Liver (tissue), 3 donors: Measurements from ENCODE around the gene ZNF212.
"Not testable (repeated sequence)": the region's sequence is repeated elsewhere in the genome, so short reads cannot be mapped to it uniquely, and the experiment has no call there.

Experiments used
- EGR1 ChIP-seq, 2 donors: IDR thresholded peaks; 2 replicates each; pipeline ENCODE4 v1.6.1; 2016 to 2018; ENCODE audit warnings: antibody characterized with exemption in 2 of 2, low read depth in 2 of 2
- FOXA1 ChIP-seq: IDR thresholded peaks from 2 replicates; pipeline ENCODE4 v1.6.1; 2016; ENCODE audit warnings: antibody characterized with exemption
- FOXA2 ChIP-seq: IDR thresholded peaks from 2 replicates; pipeline ENCODE4 v1.6.1; 2016; ENCODE audit warnings: antibody characterized with exemption
- GABPA ChIP-seq, 2 donors: IDR thresholded peaks in 1 of 2; conservative IDR thresholded peaks in 1 of 2; 2 replicates each; pipeline ENCODE4 v1.6.1; 2016; ENCODE audit warnings: antibody characterized with exemption in 2 of 2, mild to moderate bottlenecking in 1 of 2, moderate library complexity in 1 of 2
- RAD21 ChIP-seq, 2 donors: IDR thresholded peaks; 2 replicates each; pipeline ENCODE4 v1.6.1; 2016; ENCODE audit warnings: antibody characterized with exemption in 2 of 2, mild to moderate bottlenecking in 2 of 2
- SP1 ChIP-seq: IDR thresholded peaks from 2 replicates; pipeline ENCODE4 v1.6.1; 2018; ENCODE audit warnings: antibody characterized with exemption, mild to moderate bottlenecking
- TF ChIP-seq, protein P1 (sequence below): IDR thresholded peaks from 2 replicates; pipeline ENCODE4 v1.6.1; 2016; ENCODE audit warnings: antibody characterized with exemption
- TF ChIP-seq, protein P2 (sequence below): IDR thresholded peaks from 2 replicates; pipeline ENCODE4 v1.6.1; 2016; ENCODE audit warnings: antibody characterized with exemption, mild to moderate bottlenecking
- TF ChIP-seq, protein P3 (sequence below): fragments of 150-350 bp; IDR thresholded peaks from 2 replicates; pipeline ENCODE4 v1.5.1; 2017; ENCODE audit warnings: improper control_type of control experiment, low read depth, low read length; ENCODE audit not compliant: missing input control
- TF ChIP-seq, protein P4 (sequence below): IDR thresholded peaks from 2 replicates; pipeline ENCODE4 v1.6.1; 2016; ENCODE audit warnings: antibody characterized with exemption
- donor health status: healthy.
- donor health status: healthy.

DNA sequence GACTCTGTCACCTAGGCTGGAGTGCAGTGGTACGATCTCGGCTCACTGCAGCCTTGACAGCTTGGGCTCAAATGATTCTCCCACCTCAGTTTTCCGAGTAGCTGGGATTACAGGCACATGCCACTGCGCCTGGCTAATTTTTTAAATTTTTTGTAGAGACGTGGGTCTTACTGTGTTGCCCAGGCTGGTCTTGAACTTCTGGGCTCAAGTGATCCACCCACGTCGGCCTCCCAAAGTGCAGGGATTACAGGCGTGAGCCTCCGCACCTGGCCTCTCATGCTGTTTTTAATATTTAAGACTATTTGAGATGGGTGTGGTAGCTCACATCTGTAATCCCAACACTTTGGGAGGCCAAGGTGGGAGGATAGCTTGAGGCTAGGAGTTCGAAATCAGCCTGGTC, 12.1 kb downstream of the ZNF212 start:
- TF ChIP-seq, protein P1, sequence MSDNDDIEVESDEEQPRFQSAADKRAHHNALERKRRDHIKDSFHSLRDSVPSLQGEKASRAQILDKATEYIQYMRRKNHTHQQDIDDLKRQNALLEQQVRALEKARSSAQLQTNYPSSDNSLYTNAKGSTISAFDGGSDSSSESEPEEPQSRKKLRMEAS = not testable (repeated sequence)
- not testable (repeated sequence) for TF ChIP-seq GABPA (IDR thresholded peaks at IDR 0.05 in 1 of 2, conservative IDR thresholded peaks at IDR 0.05 in 1 of 2); RAD21 (IDR thresholded peaks at IDR 0.05); FOXA1; EGR1 (IDR thresholded peaks at IDR 0.05; ENCODE audit: low read depth in 2 of 2); SP1; FOXA2
- TF ChIP-seq, protein P2, sequence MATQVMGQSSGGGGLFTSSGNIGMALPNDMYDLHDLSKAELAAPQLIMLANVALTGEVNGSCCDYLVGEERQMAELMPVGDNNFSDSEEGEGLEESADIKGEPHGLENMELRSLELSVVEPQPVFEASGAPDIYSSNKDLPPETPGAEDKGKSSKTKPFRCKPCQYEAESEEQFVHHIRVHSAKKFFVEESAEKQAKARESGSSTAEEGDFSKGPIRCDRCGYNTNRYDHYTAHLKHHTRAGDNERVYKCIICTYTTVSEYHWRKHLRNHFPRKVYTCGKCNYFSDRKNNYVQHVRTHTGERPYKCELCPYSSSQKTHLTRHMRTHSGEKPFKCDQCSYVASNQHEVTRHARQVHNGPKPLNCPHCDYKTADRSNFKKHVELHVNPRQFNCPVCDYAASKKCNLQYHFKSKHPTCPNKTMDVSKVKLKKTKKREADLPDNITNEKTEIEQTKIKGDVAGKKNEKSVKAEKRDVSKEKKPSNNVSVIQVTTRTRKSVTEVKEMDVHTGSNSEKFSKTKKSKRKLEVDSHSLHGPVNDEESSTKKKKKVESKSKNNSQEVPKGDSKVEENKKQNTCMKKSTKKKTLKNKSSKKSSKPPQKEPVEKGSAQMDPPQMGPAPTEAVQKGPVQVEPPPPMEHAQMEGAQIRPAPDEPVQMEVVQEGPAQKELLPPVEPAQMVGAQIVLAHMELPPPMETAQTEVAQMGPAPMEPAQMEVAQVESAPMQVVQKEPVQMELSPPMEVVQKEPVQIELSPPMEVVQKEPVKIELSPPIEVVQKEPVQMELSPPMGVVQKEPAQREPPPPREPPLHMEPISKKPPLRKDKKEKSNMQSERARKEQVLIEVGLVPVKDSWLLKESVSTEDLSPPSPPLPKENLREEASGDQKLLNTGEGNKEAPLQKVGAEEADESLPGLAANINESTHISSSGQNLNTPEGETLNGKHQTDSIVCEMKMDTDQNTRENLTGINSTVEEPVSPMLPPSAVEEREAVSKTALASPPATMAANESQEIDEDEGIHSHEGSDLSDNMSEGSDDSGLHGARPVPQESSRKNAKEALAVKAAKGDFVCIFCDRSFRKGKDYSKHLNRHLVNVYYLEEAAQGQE = not testable (repeated sequence)
- TF ChIP-seq, protein P3, sequence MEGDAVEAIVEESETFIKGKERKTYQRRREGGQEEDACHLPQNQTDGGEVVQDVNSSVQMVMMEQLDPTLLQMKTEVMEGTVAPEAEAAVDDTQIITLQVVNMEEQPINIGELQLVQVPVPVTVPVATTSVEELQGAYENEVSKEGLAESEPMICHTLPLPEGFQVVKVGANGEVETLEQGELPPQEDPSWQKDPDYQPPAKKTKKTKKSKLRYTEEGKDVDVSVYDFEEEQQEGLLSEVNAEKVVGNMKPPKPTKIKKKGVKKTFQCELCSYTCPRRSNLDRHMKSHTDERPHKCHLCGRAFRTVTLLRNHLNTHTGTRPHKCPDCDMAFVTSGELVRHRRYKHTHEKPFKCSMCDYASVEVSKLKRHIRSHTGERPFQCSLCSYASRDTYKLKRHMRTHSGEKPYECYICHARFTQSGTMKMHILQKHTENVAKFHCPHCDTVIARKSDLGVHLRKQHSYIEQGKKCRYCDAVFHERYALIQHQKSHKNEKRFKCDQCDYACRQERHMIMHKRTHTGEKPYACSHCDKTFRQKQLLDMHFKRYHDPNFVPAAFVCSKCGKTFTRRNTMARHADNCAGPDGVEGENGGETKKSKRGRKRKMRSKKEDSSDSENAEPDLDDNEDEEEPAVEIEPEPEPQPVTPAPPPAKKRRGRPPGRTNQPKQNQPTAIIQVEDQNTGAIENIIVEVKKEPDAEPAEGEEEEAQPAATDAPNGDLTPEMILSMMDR = not testable (repeated sequence)
- TF ChIP-seq, protein P4, sequence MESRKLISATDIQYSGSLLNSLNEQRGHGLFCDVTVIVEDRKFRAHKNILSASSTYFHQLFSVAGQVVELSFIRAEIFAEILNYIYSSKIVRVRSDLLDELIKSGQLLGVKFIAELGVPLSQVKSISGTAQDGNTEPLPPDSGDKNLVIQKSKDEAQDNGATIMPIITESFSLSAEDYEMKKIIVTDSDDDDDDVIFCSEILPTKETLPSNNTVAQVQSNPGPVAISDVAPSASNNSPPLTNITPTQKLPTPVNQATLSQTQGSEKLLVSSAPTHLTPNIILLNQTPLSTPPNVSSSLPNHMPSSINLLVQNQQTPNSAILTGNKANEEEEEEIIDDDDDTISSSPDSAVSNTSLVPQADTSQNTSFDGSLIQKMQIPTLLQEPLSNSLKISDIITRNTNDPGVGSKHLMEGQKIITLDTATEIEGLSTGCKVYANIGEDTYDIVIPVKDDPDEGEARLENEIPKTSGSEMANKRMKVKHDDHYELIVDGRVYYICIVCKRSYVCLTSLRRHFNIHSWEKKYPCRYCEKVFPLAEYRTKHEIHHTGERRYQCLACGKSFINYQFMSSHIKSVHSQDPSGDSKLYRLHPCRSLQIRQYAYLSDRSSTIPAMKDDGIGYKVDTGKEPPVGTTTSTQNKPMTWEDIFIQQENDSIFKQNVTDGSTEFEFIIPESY = not testable (repeated sequence)
